Measurements from ENCODE around the gene SLC5A12. TPM values are rescaled to one million over a fixed set of nuclear protein-coding genes. Genes with fewer than 3 reads are reported as not detected.

The SLC5A12 gene, protein sequence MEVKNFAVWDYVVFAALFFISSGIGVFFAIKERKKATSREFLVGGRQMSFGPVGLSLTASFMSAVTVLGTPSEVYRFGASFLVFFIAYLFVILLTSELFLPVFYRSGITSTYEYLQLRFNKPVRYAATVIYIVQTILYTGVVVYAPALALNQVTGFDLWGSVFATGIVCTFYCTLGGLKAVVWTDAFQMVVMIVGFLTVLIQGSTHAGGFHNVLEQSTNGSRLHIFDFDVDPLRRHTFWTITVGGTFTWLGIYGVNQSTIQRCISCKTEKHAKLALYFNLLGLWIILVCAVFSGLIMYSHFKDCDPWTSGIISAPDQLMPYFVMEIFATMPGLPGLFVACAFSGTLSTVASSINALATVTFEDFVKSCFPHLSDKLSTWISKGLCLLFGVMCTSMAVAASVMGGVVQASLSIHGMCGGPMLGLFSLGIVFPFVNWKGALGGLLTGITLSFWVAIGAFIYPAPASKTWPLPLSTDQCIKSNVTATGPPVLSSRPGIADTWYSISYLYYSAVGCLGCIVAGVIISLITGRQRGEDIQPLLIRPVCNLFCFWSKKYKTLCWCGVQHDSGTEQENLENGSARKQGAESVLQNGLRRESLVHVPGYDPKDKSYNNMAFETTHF
- 0.28 and 0.34 TPM in 2 replicates for total RNA-seq

DNA sequence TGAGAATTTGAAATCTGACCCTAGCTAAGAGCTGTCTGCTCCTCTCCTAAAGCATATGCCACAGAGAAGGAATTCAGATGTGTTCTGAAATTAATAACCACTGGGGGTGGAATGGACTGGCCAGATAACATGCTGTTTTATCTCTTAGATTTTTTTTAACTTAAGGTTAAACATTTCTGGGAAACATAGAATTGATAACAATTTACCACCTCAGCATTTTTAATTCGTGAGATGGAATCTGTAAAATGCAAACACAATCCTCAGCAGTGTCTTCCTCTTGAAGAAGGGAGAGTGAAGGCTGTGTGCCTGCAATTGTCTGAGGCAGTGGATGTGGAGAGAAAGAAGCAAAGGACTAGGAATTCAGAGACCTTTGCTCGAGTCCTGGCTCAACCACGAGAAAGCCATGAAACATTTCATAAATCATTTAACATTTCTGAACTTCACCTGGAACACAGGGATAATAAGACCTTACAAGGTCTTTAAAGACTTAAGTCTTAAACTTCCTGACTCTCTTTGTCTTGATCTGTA, at the start of gene SLC5A12:
TSS of gene SLC5A12 (minus strand) at position 113 of the 528 bp plus-strand sequence. CDS start 346 bp downstream, outside the sequence.

Other genes with a start within 250 kb of the SLC5A12 start
- gene MUC15, start 149.8 kb downstream of the SLC5A12 start, total RNA-seq = 1.7 and 4.7 TPM in 2 replicates